Astrocyte of the cerebellum (primary cell): ENCODE measurements around the gene MYOG.

ENCODE experiments used
- DNase-seq: peaks from one replicate; pipeline ENCODE4 v3.0.0-alpha.2; 2011; ENCODE audit warnings: low read depth
- H3K4me3 ChIP-seq: 2 replicates; pipeline ENCODE4 v1.5.1; 2011; ENCODE audit warnings: mild to moderate bottlenecking, low read depth, low read length, moderate library complexity
- in situ Hi-C: cut with HindIII; loops from 2 replicates; pipeline ENCODE4 v1.10.0; 2017; ENCODE audit warnings: low sequenced_read_pairs
- TF ChIP-seq, protein P1 (sequence below): IDR thresholded peaks from 2 replicates; pipeline ENCODE4 v1.5.1; 2012; ENCODE audit warnings: low read length, low read depth, moderate library complexity, mild to moderate bottlenecking; ENCODE audit errors: missing control alignments

MYOG gene

DNA sequence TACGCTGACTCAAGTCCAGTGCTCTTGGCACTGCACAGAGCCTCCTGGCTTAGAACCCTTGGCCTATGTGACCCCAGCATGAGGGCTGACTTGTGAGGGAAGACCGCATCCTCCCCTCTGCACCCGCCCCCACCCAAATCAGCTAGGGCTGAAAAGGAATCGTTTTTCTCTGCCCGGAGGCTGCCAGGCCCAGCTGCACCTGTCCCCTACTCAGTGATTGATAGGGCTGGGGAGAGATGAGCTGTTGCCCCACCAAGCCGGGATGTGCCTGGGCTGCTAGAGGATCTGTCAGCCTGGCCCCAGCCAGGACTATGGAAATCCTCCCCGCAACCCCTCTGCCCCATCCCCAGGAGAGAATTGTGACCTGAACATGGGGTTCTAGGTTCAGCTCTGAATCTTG is 20.6 kb downstream of the MYOG start:
- in situ Hi-C loops, result no loop called here

DNA sequence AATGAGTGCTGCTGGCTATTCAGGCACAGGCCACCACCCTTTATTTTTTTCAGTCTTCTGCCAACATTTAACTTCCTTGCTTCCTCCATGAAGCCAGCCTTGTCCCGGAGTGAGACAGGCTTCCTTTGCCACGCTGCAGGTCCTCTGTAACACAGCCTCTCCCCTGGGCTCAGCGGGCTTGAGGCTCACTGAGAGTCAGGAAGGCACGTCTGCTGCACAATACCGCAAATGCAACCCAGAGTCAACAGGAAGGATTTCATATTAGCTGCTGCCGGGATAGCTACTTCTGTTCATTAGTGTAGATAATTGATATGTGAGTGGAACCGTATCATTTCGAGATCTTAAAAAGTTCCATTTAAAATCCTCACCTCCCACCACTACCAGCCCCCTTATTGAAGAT is 22.5 kb downstream of the MYOG start:
- DNase-seq, result no peak
- in situ Hi-C loops, result no loop called here
- no peak overlapping the region for H3K4me3 ChIP-seq
- TF ChIP-seq, protein P1, sequence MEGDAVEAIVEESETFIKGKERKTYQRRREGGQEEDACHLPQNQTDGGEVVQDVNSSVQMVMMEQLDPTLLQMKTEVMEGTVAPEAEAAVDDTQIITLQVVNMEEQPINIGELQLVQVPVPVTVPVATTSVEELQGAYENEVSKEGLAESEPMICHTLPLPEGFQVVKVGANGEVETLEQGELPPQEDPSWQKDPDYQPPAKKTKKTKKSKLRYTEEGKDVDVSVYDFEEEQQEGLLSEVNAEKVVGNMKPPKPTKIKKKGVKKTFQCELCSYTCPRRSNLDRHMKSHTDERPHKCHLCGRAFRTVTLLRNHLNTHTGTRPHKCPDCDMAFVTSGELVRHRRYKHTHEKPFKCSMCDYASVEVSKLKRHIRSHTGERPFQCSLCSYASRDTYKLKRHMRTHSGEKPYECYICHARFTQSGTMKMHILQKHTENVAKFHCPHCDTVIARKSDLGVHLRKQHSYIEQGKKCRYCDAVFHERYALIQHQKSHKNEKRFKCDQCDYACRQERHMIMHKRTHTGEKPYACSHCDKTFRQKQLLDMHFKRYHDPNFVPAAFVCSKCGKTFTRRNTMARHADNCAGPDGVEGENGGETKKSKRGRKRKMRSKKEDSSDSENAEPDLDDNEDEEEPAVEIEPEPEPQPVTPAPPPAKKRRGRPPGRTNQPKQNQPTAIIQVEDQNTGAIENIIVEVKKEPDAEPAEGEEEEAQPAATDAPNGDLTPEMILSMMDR, result no peak

More for the DNA sequence above, 20.6 kb downstream of the MYOG start:
- H3K4me3 ChIP-seq, result no peak overlapping the region
- DNase-seq, result no peak
- TF ChIP-seq, protein P1, result no peak

DNA sequence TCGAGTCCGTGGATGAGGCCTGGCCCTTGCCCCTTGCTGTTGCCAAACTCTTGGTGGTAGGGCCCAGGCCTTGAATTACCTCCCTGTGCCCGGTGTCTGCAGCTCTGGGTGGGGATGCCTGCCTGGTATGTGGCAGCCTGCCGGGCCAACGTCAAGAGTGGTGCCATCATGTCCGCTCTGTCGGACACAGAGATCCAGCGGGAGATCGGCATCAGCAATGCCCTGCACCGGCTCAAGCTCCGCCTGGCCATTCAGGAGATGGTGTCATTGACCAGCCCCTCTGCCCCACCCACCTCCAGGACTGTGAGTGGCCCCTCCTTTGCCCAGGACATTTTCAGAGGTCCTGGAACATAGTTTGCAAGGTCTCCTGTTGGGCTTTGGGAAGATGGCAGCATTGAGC is 25.7 kb downstream of the MYOG start:
- TF ChIP-seq, protein P1, result no peak
- in situ Hi-C loops, result no loop called here
- DNase-seq, result no peak

DNA sequence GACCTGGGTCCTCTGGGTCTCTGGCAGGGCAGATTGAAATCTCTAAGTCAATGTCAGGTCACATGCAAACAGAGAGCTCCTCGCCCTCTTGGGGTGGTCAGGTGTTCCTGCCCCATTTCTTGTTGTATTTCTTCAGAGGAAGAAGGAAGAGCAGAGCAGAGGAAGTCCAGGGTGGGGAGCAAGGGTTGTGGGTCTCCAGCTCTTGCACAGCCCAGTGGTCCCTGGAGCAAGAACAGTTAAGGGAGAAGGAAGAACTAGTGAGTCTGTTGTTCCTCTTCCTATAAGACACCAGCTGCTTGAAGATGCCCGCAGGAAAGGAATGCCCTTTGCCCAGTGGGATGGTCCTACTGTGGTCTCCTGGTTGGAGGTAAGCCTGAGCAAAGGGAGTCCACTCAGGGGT is 26.3 kb downstream of the MYOG start:
- no peak for DNase-seq
- TF ChIP-seq, protein P1, result no peak
- in situ Hi-C loops, result loop anchor here (5.0 kb wide), 1 partner anchor 168 kb away; the partner anchor contains the start of gene CHIT1
- no peak overlapping the region for H3K4me3 ChIP-seq

More for the DNA sequence above, 25.7 kb downstream of the MYOG start:
- no peak overlapping the region for H3K4me3 ChIP-seq

DNA sequence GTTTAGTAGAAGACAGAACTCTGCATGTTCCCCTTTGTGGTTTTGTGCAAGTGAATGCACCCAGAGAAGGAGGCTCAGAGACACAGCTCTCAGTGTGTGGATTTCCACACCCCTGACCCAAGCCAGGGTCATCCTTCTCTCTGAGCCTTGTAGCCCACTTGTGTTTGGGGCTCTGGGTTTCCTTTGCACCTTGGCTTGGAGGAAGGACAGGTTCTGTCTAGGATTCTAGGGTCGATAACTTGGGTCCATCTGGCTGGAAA is 27.2 kb downstream of the MYOG start:
- no peak for DNase-seq
- TF ChIP-seq, protein P1, result no peak
- H3K4me3 ChIP-seq, result no peak overlapping the region
- in situ Hi-C loops, result loop anchor here (5.0 kb wide), 1 partner anchor 169 kb away; the partner anchor contains the start of gene CHIT1

DNA sequence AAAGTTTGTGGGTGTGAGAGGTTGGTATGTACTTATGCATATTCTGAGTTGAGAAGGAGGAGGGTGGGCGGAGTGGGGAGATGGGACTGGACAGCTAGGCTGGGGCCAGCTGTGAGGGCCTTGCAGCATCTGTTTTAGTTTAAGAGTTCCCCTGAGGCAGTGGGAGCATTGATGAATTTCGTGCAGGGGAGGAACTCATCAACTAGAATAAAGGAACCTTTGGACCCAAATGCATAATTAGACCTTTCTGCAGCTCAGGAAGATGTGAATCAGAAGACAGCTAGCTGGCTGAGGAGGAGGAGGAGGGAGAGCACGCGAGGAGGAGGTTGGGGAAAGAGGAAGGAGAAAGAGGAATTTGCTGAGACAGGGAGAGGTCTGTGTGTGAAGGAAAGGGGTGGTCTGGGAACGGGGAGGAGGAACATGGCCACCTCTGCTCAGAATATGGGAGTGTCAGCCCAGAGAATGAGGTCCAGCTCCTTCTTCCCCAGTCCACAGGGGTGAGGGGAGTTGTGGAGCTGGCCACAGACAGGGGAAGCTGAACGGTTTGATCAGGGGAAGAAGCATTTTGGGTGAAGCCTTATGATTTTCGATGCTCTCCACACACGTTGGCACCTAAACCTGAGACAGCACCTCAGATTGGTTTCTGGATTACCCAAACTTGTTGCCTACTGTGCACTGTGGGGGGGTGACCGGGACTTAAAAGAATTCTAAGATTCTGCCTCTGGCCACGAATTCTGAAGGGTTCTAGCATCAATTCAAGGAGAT is 27.7 kb downstream of the MYOG start:
- in situ Hi-C loops, result loop anchor here (5.0 kb wide), 1 partner anchor 169 kb away; the partner anchor contains the start of gene CHIT1
- no peak overlapping the region for H3K4me3 ChIP-seq
- TF ChIP-seq, protein P1, result no peak
- no peak for DNase-seq
